ENCODE measurements around the gene AKT2.

The AKT2 gene

GRCh38 chr19:40249781-40250180, 35.4 kb downstream of the AKT2 start:
- DNase-seq = no peak

- no peak for DNase-seq
Measured at GRCh38 chr19:40249201-40249600, 35.9 kb downstream of the AKT2 start.

- peak; percentile 49 for DNase-seq
Measured at GRCh38 chr19:40247735-40248262, 37.3 kb downstream of the AKT2 start.

GRCh38 chr19:40247178-40247577, 38.0 kb downstream of the AKT2 start:
- DNase-seq = no peak

- DNase-seq = no peak
Measured at GRCh38 chr19:40246292-40247073, 38.7 kb downstream of the AKT2 start.

- DNase-seq = no peak
Measured at GRCh38 chr19:40245506-40246128, 39.5 kb downstream of the AKT2 start.

GRCh38 chr19:40244579-40245317, 40.4 kb downstream of the AKT2 start:
- no peak for DNase-seq

GRCh38 chr19:40243181-40243580, 42.0 kb downstream of the AKT2 start:
- DNase-seq = no peak

GRCh38 chr19:40242480-40242879, 42.7 kb downstream of the AKT2 start:
- no peak for DNase-seq

- DNase-seq = no peak
Measured at GRCh38 chr19:40241809-40242384, 43.2 kb downstream of the AKT2 start.

- DNase-seq = no peak
Measured at GRCh38 chr19:40241125-40241808, 43.9 kb downstream of the AKT2 start.

GRCh38 chr19:40240332-40240731, 44.8 kb downstream of the AKT2 start:
- DNase-seq = no peak

GRCh38 chr19:40239415-40240226, 45.5 kb downstream of the AKT2 start:
- no peak for DNase-seq

GRCh38 chr19:40238775-40239174, 46.4 kb downstream of the AKT2 start:
- no peak for DNase-seq

- DNase-seq = no peak
Measured at GRCh38 chr19:40237791-40238190, 47.4 kb downstream of the AKT2 start.

GRCh38 chr19:40236366-40236765, 48.8 kb downstream of the AKT2 start:
- DNase-seq = no peak

GRCh38 chr19:40236026-40236355, 49.2 kb downstream of the AKT2 start:
- no peak for DNase-seq

GRCh38 chr19:40235238-40236025, 49.7 kb downstream of the AKT2 start:
- DNase-seq = peak; percentile 56

GRCh38 chr19:40234429-40235237, 50.5 kb downstream of the AKT2 start:
- no peak for DNase-seq

- peak; percentile 48 for DNase-seq
Measured at GRCh38 chr19:40233811-40234389, 51.2 kb downstream of the AKT2 start.

Data from islet precursor cell (in vitro differentiated cells).